Calu3 (cell line): ENCODE results near the gene LDLRAP1. TPM values are rescaled to one million over a fixed set of nuclear protein-coding genes. Genes with fewer than 3 reads are reported as not detected.

Experiments
- BruUV-seq: library from RNA; stranded (reverse); fragments of 400-500 nt; replicated peaks from 2 replicates; lab custom pipeline; 2021; lab: Mats Ljungman, UMichigan
- CTCF ChIA-PET: fragments of 300-600 bp; sonication (Branson Sonifier 250); formaldehyde crosslinking; loops from one replicate; lab custom pipeline; 2022; ENCODE audit warnings: antibody characterized with exemption; lab: Charles Lee
- DNase-seq: peaks from one replicate; pipeline ENCODE4 v3.0.0; 2022
- H3K27ac Mint-ChIP-seq: one replicate; pipeline ENCODE4 v1.8.0; 2022; ENCODE audit warnings: mixed read lengths; ENCODE audit not compliant: unreplicated experiment
- H3K27me3 Mint-ChIP-seq: one replicate; pipeline ENCODE4 v1.8.0; 2022; ENCODE audit warnings: mixed read lengths; ENCODE audit not compliant: unreplicated experiment
- H3K36me3 Mint-ChIP-seq: one replicate; pipeline ENCODE4 v1.8.0; 2022; ENCODE audit warnings: mild to moderate bottlenecking, moderate library complexity, mixed read lengths; ENCODE audit not compliant: insufficient read depth, unreplicated experiment
- H3K4me1 Mint-ChIP-seq: one replicate; pipeline ENCODE4 v1.8.0; 2022; ENCODE audit warnings: mild to moderate bottlenecking, low read depth, mixed read lengths; ENCODE audit not compliant: unreplicated experiment
- H3K4me3 Mint-ChIP-seq: one replicate; pipeline ENCODE4 v1.8.0; 2022; ENCODE audit warnings: mild to moderate bottlenecking, low read depth, moderate library complexity, mixed read lengths; ENCODE audit not compliant: unreplicated experiment
- H3K9me3 Mint-ChIP-seq: one replicate; pipeline ENCODE4 v1.8.0; 2022; ENCODE audit warnings: low read depth, mixed read lengths; ENCODE audit not compliant: unreplicated experiment
- CTCF ChIP-seq: fragments of 200-600 bp; IDR thresholded peaks from one replicate; pipeline ENCODE4 v1.8.0; 2022; ENCODE audit warnings: antibody characterized with exemption; ENCODE audit not compliant: unreplicated experiment
- intact Hi-C: fragments of 100-400 bp; cut with micrococcal nuclease; formaldehyde crosslinking; loops from one replicate; pipeline ENCODE4 v1.10.0; 2022; ENCODE audit not compliant: unreplicated experiment
- total RNA-seq: library from RNA; stranded (reverse); gene quantifications from 2 replicates; pipeline ENCODE4 v1.2.3, GENCODE V29; 2022

LDLRAP1 gene
- total RNA-seq, 1 experiment from 2014 or later = 8.3 TPM

GRCh38 chr1:25566176-25566729, 22.8 kb downstream of the LDLRAP1 start:
- BruUV-seq = no TSS peak
- no peak overlapping the region for H3K27ac Mint-ChIP-seq
- H3K4me1 Mint-ChIP-seq = peaks cover 16% of the 10 kb centered on the region
- no peaks in the 10 kb centered on the region for H3K27me3 Mint-ChIP-seq
- H3K4me3 Mint-ChIP-seq = no peak overlapping the region
- DNase-seq = no peak
- CTCF ChIA-PET = no interaction called here
- peaks cover 15% of the 10 kb centered on the region for H3K36me3 Mint-ChIP-seq
- intact Hi-C loops = no loop called here
- no peak for TF ChIP-seq CTCF
- no peaks in the 10 kb centered on the region for H3K9me3 Mint-ChIP-seq

GRCh38 chr1:25566730-25567341, 23.4 kb downstream of the LDLRAP1 start:
- Mint-ChIP-seq H3K9me3 (no peaks in the 10 kb centered on the region), H3K27me3 (no peaks in the 10 kb centered on the region), H3K4me1 (peaks cover 16% of the 10 kb centered on the region), H3K27ac (no peak overlapping the region), H3K4me3 (no peak overlapping the region), H3K36me3 (peaks cover 15% of the 10 kb centered on the region)
- BruUV-seq = no TSS peak
- intact Hi-C loops = no loop called here
- CTCF ChIA-PET = interaction anchor here (0.6 kb wide), 1 partner anchor 60 kb away, joined by 3 read pairs; no protein-coding TSS in a partner anchor
- no peak for DNase-seq
- TF ChIP-seq CTCF = no peak

GRCh38 chr1:25567710-25568089, 24.3 kb downstream of the LDLRAP1 start:
- H3K27ac Mint-ChIP-seq = no peak overlapping the region
- peaks cover 16% of the 10 kb centered on the region for H3K4me1 Mint-ChIP-seq
- no peak for DNase-seq
- CTCF ChIA-PET = interaction anchor here (0.6 kb wide), 1 partner anchor 61 kb away, joined by 3 read pairs; no protein-coding TSS in a partner anchor
- no peak for TF ChIP-seq CTCF
- no peak overlapping the region for H3K4me3 Mint-ChIP-seq
- no peaks in the 10 kb centered on the region for H3K9me3 Mint-ChIP-seq
- peaks cover 14% of the 10 kb centered on the region for H3K36me3 Mint-ChIP-seq
- BruUV-seq = no TSS peak
- intact Hi-C loops = no loop called here
- no peaks in the 10 kb centered on the region for H3K27me3 Mint-ChIP-seq

GRCh38 chr1:25568090-25568833, 24.9 kb downstream of the LDLRAP1 start:
- peaks cover 16% of the 10 kb centered on the region for H3K4me1 Mint-ChIP-seq

More at GRCh38 chr1:25568090-25568833, 24.9 kb downstream of the LDLRAP1 start:
- TF ChIP-seq CTCF = no peak
- CTCF ChIA-PET = interaction anchor here (0.5 kb wide), 1 partner anchor 409 kb away, joined by 4 read pairs; no protein-coding TSS in a partner anchor
- Mint-ChIP-seq H3K27ac (peak overlapping the region; percentile 25), H3K4me3 (peak overlapping the region; percentile 54), H3K36me3 (peaks cover 11% of the 10 kb centered on the region), H3K9me3 (no peaks in the 10 kb centered on the region), H3K27me3 (no peaks in the 10 kb centered on the region)
- BruUV-seq = no TSS peak
- DNase-seq = peak; percentile 67
- intact Hi-C loops = no loop called here
